ENCODE results near the gene DSG4. TPM values are rescaled to one million over a fixed set of nuclear protein-coding genes. Genes with fewer than 3 reads are reported as not detected.

DSG4 gene
- total and polyA plus RNA-seq, 2 of the 4 experiments (the other 2 are of a cell fraction) = not detected

DNA sequence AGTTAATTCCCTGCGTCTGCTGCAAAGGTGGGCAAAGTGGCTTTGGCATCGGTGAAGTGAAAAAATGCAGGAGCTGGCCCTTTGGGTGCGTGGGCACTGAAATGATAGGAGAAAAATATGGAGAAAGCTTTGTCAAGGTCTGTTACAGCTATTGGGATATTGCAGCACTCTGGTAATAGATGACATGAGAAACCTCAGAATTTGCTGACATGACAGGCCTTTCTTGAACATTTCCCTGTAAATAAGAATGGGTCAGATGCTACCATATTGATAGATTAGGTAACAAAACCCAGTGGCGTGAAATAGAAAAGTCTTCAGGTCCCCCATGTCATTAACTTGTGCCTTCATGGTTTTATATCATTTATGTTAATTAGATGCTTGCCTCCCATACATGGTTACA lies 12.4 kb upstream of the DSG4 start:
- no peak overlapping the region for H3K18ac ChIP-seq (ENCODE audit: low read depth, low read length)
- H3K79me1 ChIP-seq (ENCODE audit: low read depth in 1 of 2, low read length in 2 of 2) = no peaks in the 10 kb centered on the region
- ChIA-PET POLR2A (ENCODE audit: unreplicated experiment) (no interaction called here), CTCF (no interaction called here)
- no peak for ATAC-seq (ENCODE audit: low read depth)
- H3K4me2 ChIP-seq (ENCODE audit: low read depth, low read length) = no peak overlapping the region
- TF ChIP-seq MAZ (IDR thresholded peaks at IDR 0.05; ENCODE audit: borderline replicate concordance, low read depth, low read length) (no peak), POLR2A (IDR thresholded peaks at IDR 0.05; ENCODE audit: low read depth, low read length) (no peak), CHD1 (IDR thresholded peaks at IDR 0.05; ENCODE audit: low read depth, low read length) (no peak), MXI1 (IDR thresholded peaks at IDR 0.05; ENCODE audit: borderline replicate concordance, low read depth, low read length) (no peak), NFE2L2 (IDR thresholded peaks at IDR 0.05; ENCODE audit: low read depth, low read length) (no peak), RAD21 (IDR thresholded peaks at IDR 0.05; ENCODE audit: low read length) (no peak)
- TF ChIP-seq, protein P1, sequence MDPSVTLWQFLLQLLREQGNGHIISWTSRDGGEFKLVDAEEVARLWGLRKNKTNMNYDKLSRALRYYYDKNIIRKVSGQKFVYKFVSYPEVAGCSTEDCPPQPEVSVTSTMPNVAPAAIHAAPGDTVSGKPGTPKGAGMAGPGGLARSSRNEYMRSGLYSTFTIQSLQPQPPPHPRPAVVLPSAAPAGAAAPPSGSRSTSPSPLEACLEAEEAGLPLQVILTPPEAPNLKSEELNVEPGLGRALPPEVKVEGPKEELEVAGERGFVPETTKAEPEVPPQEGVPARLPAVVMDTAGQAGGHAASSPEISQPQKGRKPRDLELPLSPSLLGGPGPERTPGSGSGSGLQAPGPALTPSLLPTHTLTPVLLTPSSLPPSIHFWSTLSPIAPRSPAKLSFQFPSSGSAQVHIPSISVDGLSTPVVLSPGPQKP (IDR thresholded peaks at IDR 0.05; ENCODE audit: borderline replicate concordance, low read depth, low read length) = no peak
- TF ChIP-seq, protein P2, sequence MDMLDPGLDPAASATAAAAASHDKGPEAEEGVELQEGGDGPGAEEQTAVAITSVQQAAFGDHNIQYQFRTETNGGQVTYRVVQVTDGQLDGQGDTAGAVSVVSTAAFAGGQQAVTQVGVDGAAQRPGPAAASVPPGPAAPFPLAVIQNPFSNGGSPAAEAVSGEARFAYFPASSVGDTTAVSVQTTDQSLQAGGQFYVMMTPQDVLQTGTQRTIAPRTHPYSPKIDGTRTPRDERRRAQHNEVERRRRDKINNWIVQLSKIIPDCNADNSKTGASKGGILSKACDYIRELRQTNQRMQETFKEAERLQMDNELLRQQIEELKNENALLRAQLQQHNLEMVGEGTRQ (IDR thresholded peaks at IDR 0.05; ENCODE audit: low read depth, low read length) = no peak
- no peaks in the 10 kb centered on the region for H4K20me1 ChIP-seq (ENCODE audit: insufficient read depth, low read length)
- H4K8ac ChIP-seq (ENCODE audit: low read depth in 2 of 2, low read length in 2 of 2) = no peak overlapping the region
- no peak overlapping the region for H2AK5ac ChIP-seq (ENCODE audit: low read depth, low read length)
- no peak overlapping the region for H2AK9ac ChIP-seq (replicated peaks; ENCODE audit: low read depth, low read length, poor library complexity)
- H3K9me3 ChIP-seq (ENCODE audit: control insufficient read depth, insufficient read depth, low read length) = peaks cover 1% of the 10 kb centered on the region; the same call in 1 of the 2 replicates
- no peak overlapping the region for H3K9ac ChIP-seq (ENCODE audit: low read depth, low read length)
- no peaks in the 10 kb centered on the region for H3K9me1 ChIP-seq (ENCODE audit: insufficient read depth, low read length)
- no peak overlapping the region for H4K5ac ChIP-seq (ENCODE audit: low read depth, low read length)
- no peak for DNase-seq
- H4K91ac ChIP-seq (ENCODE audit: insufficient read depth, low read depth, low read length) = no peak overlapping the region
- no peak overlapping the region for H2BK20ac ChIP-seq (ENCODE audit: low read depth, low read length)
- no TSS peak for BruUV-seq (replicated peaks)
- H3K27me3 ChIP-seq (ENCODE audit: control insufficient read depth, insufficient read depth, low read length) = no peaks in the 10 kb centered on the region
- 52% methylated on average over 3 of the region's 4 CpGs; no CpG with 5 or more reads in 1 of the 2 experiments for WGBS, 2 experiments (ENCODE audit: extremely low coverage in 2 of 2, insufficient read length in 1 of 2)
- in situ Hi-C loops (cut with MboI; ENCODE audit: low sequenced_read_pairs) = no loop called here
- H2AFZ ChIP-seq (replicated peaks; ENCODE audit: low read length, poor library complexity) = no peak overlapping the region
- intact Hi-C loops (cut with micrococcal nuclease) = no loop called here
- no peak overlapping the region for H3K56ac ChIP-seq (ENCODE audit: extremely low read depth, insufficient read depth, low read length)
- H3K36me3 ChIP-seq (ENCODE audit: control insufficient read depth, insufficient read depth, low read length) = no peaks in the 10 kb centered on the region
- H3K27ac ChIP-seq (ENCODE audit: insufficient read depth, low read length) = no peak overlapping the region
- H3K4ac ChIP-seq (ENCODE audit: low read depth, low read length) = no peak overlapping the region
- H2BK15ac ChIP-seq (ENCODE audit: low read depth, low read length) = no peak overlapping the region
- no peak overlapping the region for H2BK5ac ChIP-seq (ENCODE audit: low read depth, low read length, poor library complexity, severe bottlenecking)
- H3K4me1 ChIP-seq (ENCODE audit: control insufficient read depth, insufficient read depth, low read length) = no peaks in the 10 kb centered on the region
- no peak overlapping the region for H2BK120ac ChIP-seq (ENCODE audit: low read depth, low read length)
- no peak overlapping the region for H3K14ac ChIP-seq (replicated peaks; ENCODE audit: low read depth, low read length)
- no peak overlapping the region for H3K23ac ChIP-seq (ENCODE audit: low read depth, low read length)
- dilution Hi-C loops (cut with HindIII; ENCODE audit: low sequenced_read_pairs, unreplicated experiment) = no loop called here
- H3K4me3 ChIP-seq (ENCODE audit: insufficient read depth, low read depth, low read length) = no peak overlapping the region
